Measurements from ENCODE around the gene ARMH3. TPM values are rescaled to one million over a fixed set of nuclear protein-coding genes. Genes with fewer than 3 reads are reported as not detected.

The ARMH3 gene
- total RNA-seq, 1 donor from 2014 or later, result 5.3 TPM

DNA sequence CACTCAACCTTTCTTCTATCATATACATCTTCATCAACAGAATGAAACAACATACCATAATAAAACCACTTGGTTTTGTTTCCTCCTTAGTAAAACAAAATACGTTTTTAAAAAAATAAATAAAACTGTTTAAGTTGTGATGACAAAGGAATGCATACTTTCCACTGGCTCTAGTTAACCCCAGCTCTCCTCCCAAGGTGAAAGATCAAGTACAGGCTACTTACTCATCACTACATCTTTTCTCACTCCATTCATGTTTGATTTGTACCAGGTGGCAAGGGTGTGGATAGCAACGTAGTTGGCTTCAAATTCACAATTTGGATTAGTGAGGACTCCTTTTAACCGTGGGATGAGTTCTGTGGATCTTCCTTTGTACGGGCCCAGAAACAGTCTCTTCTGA lies 252.5 kb downstream of the ARMH3 start:
- DNase-seq (ENCODE audit: low read depth in 2 of 2), result no peak

DNA sequence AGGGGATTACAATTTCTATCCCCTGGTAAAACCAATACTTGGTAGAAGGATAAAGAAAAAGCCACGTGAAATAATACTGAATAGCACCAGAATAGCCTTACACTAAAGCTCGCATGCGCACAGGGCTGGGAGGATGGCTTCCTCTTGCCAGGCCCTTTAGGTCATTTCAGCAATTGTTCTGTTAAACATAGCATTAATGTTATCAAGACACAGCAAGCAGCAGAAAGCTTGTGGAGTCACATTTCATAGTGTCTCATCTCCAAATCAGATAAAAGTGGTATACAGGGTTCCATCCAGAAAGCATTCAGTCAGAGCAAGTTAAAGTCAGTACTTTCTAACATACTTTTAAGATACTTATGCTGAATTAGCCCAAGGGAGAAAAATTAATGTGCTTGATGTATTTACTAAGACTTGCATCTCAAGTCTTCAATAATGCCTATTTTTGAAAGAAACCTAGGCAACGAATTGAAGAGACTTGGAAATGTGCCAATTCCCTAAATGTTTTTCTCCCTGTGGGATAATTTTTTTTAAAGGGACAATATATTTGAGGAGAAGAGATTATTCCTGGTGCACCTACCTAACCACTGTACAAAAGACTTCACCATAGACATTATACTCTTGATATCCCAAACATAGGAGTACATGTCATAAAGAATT lies 258.4 kb downstream of the ARMH3 start:
- DNase-seq (ENCODE audit: low read depth in 2 of 2), result no peak

Other genes starting within 250 kb of the ARMH3 start
- gene OGA, start 237.7 kb downstream of the ARMH3 start, total RNA-seq, result 47.8 and 49.9 TPM in 2 replicates
- 0.13 TPM in 2 replicates for gene KCNIP2, start 212.4 kb downstream of the ARMH3 start, total RNA-seq
- 26.1 and 34.5 TPM in 2 replicates for gene HPS6, start 9.2 kb upstream of the ARMH3 start, total RNA-seq
- 32.0 and 53.0 TPM in 2 replicates for gene LDB1, start 64.2 kb upstream of the ARMH3 start, total RNA-seq
- 6.5 and 9.1 TPM in 2 replicates for gene PPRC1, start 76.9 kb upstream of the ARMH3 start, total RNA-seq
- gene NOLC1, start 96.2 kb upstream of the ARMH3 start, total RNA-seq, result 19.4 and 24.0 TPM in 2 replicates
- gene ELOVL3, start 170.1 kb upstream of the ARMH3 start, total RNA-seq, result not detected in 2 replicates
- not detected in 2 replicates for gene PITX3, start 185.3 kb upstream of the ARMH3 start, total RNA-seq
- 11.2 and 16.7 TPM in 2 replicates for gene GBF1, start 189.4 kb upstream of the ARMH3 start, total RNA-seq